ENCODE measurements around the gene ARHGAP22. TPM values are rescaled to one million over a fixed set of nuclear protein-coding genes. Genes with fewer than 3 reads are reported as not detected.

Gene ARHGAP22
- total and polyA plus RNA-seq, 2 experiments from 2014 or later, result 3.2 to 7.8 TPM

GRCh38 chr10:48480397-48481374 lies 124.2 kb downstream of the ARHGAP22 start:
- Histone ChIP-seq H3K4me3 (no peak overlapping the region), H3K27me3 (no peaks in the 10 kb centered on the region), H3K4me1 (ENCODE audit: low read depth) (peaks cover 17% of the 10 kb centered on the region), H3K9me3 (ENCODE audit: low read depth) (no peaks in the 10 kb centered on the region), H3K36me3 (no peaks in the 10 kb centered on the region), H3K27ac (peak overlapping the region; percentile 26)
- no peak for TF ChIP-seq CTCF (IDR thresholded peaks at IDR 0.05; ENCODE audit: low read depth, low read length)
- DNase-seq (ENCODE audit: low read depth in 1 of 2, low spot score in 1 of 2), result peak in 1 of 2 donors; percentile 56

GRCh38 chr10:48478980-48479811 lies 125.7 kb downstream of the ARHGAP22 start:
- no peak for TF ChIP-seq CTCF (IDR thresholded peaks at IDR 0.05; ENCODE audit: low read depth, low read length)
- H3K36me3 ChIP-seq, result no peaks in the 10 kb centered on the region
- peaks cover 17% of the 10 kb centered on the region for H3K4me1 ChIP-seq (ENCODE audit: low read depth)
- no peak overlapping the region for H3K4me3 ChIP-seq
- DNase-seq (ENCODE audit: low read depth in 1 of 2, low spot score in 1 of 2), result no peak
- no peaks in the 10 kb centered on the region for H3K27me3 ChIP-seq
- H3K9me3 ChIP-seq (ENCODE audit: low read depth), result no peaks in the 10 kb centered on the region
- no peak overlapping the region for H3K27ac ChIP-seq

GRCh38 chr10:48478469-48478868 lies 126.4 kb downstream of the ARHGAP22 start:
- H3K4me3 ChIP-seq, result no peak overlapping the region
- no peak for TF ChIP-seq CTCF (IDR thresholded peaks at IDR 0.05; ENCODE audit: low read depth, low read length)
- H3K27ac ChIP-seq, result no peak overlapping the region
- peaks cover 17% of the 10 kb centered on the region for H3K4me1 ChIP-seq (ENCODE audit: low read depth)
- H3K36me3 ChIP-seq, result no peaks in the 10 kb centered on the region
- no peaks in the 10 kb centered on the region for H3K9me3 ChIP-seq (ENCODE audit: low read depth)
- no peak for DNase-seq (ENCODE audit: low read depth in 1 of 2, low spot score in 1 of 2)
- no peaks in the 10 kb centered on the region for H3K27me3 ChIP-seq

GRCh38 chr10:48477616-48478015 lies 127.3 kb downstream of the ARHGAP22 start:
- H3K9me3 ChIP-seq (ENCODE audit: low read depth), result no peaks in the 10 kb centered on the region
- H3K27ac ChIP-seq, result no peak overlapping the region
- no peaks in the 10 kb centered on the region for H3K36me3 ChIP-seq
- no peak overlapping the region for H3K4me3 ChIP-seq
- H3K27me3 ChIP-seq, result no peaks in the 10 kb centered on the region
- no peak for TF ChIP-seq CTCF (IDR thresholded peaks at IDR 0.05; ENCODE audit: low read depth, low read length)
- no peak for DNase-seq (ENCODE audit: low read depth in 1 of 2, low spot score in 1 of 2)
- peaks cover 17% of the 10 kb centered on the region for H3K4me1 ChIP-seq (ENCODE audit: low read depth)

GRCh38 chr10:48477141-48477540 lies 127.7 kb downstream of the ARHGAP22 start:
- Histone ChIP-seq H3K27me3 (no peaks in the 10 kb centered on the region), H3K36me3 (no peaks in the 10 kb centered on the region), H3K4me3 (no peak overlapping the region), H3K9me3 (ENCODE audit: low read depth) (no peaks in the 10 kb centered on the region), H3K4me1 (ENCODE audit: low read depth) (peaks cover 12% of the 10 kb centered on the region), H3K27ac (no peak overlapping the region)
- no peak for TF ChIP-seq CTCF (IDR thresholded peaks at IDR 0.05; ENCODE audit: low read depth, low read length)
- DNase-seq (ENCODE audit: low read depth in 1 of 2, low spot score in 1 of 2), result no peak
